ENCODE measurements around the gene PSME4. TPM values are rescaled to one million over a fixed set of nuclear protein-coding genes. Genes with fewer than 3 reads are reported as not detected.
"Not testable (repeated sequence)": the region's sequence is repeated elsewhere in the genome, so short reads cannot be mapped to it uniquely, and the experiment has no call there.

PSME4 gene
- total and polyA plus RNA-seq, 10 of the 15 experiments (the other 5 are each of a cell fraction or from before 2014, with no cell fraction given) = 11.1 to 56.2 (median 32.1) TPM

GRCh38 chr2:53961478-53962216 lies 9.1 kb downstream of the PSME4 start:
- H2AFZ ChIP-seq (ENCODE audit: control insufficient read depth, low read depth, low read length); RAD21 ChIA-PET (ENCODE audit: unreplicated experiment); H3K27me3 ChIP-seq (replicated peaks in 1 of 2; ENCODE audit: control insufficient read depth in 2 of 2, insufficient read depth in 2 of 2, low read length in 1 of 2); H3K9me3 ChIP-seq (replicated peaks; ENCODE audit: control insufficient read depth, insufficient read depth, low read length); H3K4me2 ChIP-seq (ENCODE audit: control insufficient read depth, insufficient read depth); POLR2A ChIA-PET; H4K20me1 ChIP-seq (ENCODE audit: control insufficient read depth, insufficient read depth); FAIRE-seq; DNase-seq (ENCODE audit: low read depth, low spot score); H3K36me3 ChIP-seq (ENCODE audit: control insufficient read depth in 2 of 2, insufficient read depth in 2 of 2, low read length in 1 of 2); H3K27ac ChIP-seq (ENCODE audit: control insufficient read depth, insufficient read depth); H3K9ac ChIP-seq (ENCODE audit: control insufficient read depth, insufficient read depth, low read length); BruUV-seq (replicated peaks); CTCF ChIA-PET; in situ Hi-C loops (cut with MboI): not testable (repeated sequence)
- peaks cover 89% of the 10 kb centered on the region for H3K79me2 ChIP-seq (ENCODE audit: control insufficient read depth, insufficient read depth, low read length)
- H3K4me1 ChIP-seq (ENCODE audit: control insufficient read depth, insufficient read depth, low read length) = peaks cover 26% of the 10 kb centered on the region
- SMC1A ChIA-PET (ENCODE audit: uncharacterized antibody, unreplicated experiment) = interaction anchor here (0.9 kb wide), 1 partner anchor 9 kb away, joined by 3 read pairs; no protein-coding TSS in a partner anchor
- peak overlapping the region; percentile 7; the same call in 1 of the 2 replicates for H3K4me3 ChIP-seq
- WGBS (ENCODE audit: insufficient coverage, insufficient replicate concordance, low lambda C conversion rate, missing lambda C conversion rate) = 95% methylated on average over 10 of the region's 10 CpGs
- 0 out of 3 replicates have a peak, but pooled peaks have one; percentile 6 for ATAC-seq
- peak; percentile 15; the same call in 1 of the 2 replicates for TF ChIP-seq ATF7 (IDR thresholded peaks at IDR 0.05; ENCODE audit: low read depth)
- intact Hi-C loops (cut with micrococcal nuclease; ENCODE audit: unreplicated experiment) = loop anchor here (10.0 kb wide), 1 partner anchor 603 kb away; no protein-coding TSS in a partner anchor

- CTCF ChIA-PET = no interaction called here
- H3K27me3 ChIP-seq (replicated peaks in 1 of 2; ENCODE audit: control insufficient read depth in 2 of 2, insufficient read depth in 2 of 2, low read length in 1 of 2) = no peaks in the 10 kb centered on the region
- BruUV-seq (replicated peaks) = no TSS peak
- H4K20me1 ChIP-seq (ENCODE audit: control insufficient read depth, insufficient read depth) = no peaks in the 10 kb centered on the region; the same call in 1 of the 2 replicates
- no peaks in the 10 kb centered on the region for H3K36me3 ChIP-seq (ENCODE audit: control insufficient read depth in 2 of 2, insufficient read depth in 2 of 2, low read length in 1 of 2)
- in situ Hi-C loops (cut with MboI) (no loop called here), intact Hi-C loops (cut with micrococcal nuclease; ENCODE audit: unreplicated experiment) (loop anchor here (10.0 kb wide), 1 partner anchor 604 kb away; no protein-coding TSS in a partner anchor)
- no peak overlapping the region for H3K9ac ChIP-seq (ENCODE audit: control insufficient read depth, insufficient read depth, low read length)
- FAIRE-seq (no peak), DNase-seq (ENCODE audit: low read depth, low spot score) (no peak), ATAC-seq (no peak)
- no peak overlapping the region for H2AFZ ChIP-seq (ENCODE audit: control insufficient read depth, low read depth, low read length)
- no peak overlapping the region for H3K4me3 ChIP-seq
- H3K4me1 ChIP-seq (ENCODE audit: control insufficient read depth, insufficient read depth, low read length) = peaks cover 26% of the 10 kb centered on the region
- RAD21 ChIA-PET (ENCODE audit: unreplicated experiment) = no interaction called here
- peaks cover 82% of the 10 kb centered on the region for H3K79me2 ChIP-seq (ENCODE audit: control insufficient read depth, insufficient read depth, low read length)
- SMC1A ChIA-PET (ENCODE audit: uncharacterized antibody, unreplicated experiment) = interaction anchor here (0.9 to 1.9 kb wide), 2 partner anchors 9 to 10 kb away, joined by 3 to 8 read pairs; no protein-coding TSS in a partner anchor
- no peak overlapping the region for H3K27ac ChIP-seq (ENCODE audit: control insufficient read depth, insufficient read depth)
- H3K4me2 ChIP-seq (ENCODE audit: control insufficient read depth, insufficient read depth) = no peak overlapping the region
- POLR2A ChIA-PET = no interaction called here
- 59% methylated on average over 4 of the region's 4 CpGs for WGBS (ENCODE audit: insufficient coverage, insufficient replicate concordance, low lambda C conversion rate, missing lambda C conversion rate)
- no peaks in the 10 kb centered on the region for H3K9me3 ChIP-seq (replicated peaks; ENCODE audit: control insufficient read depth, insufficient read depth, low read length)
- TF ChIP-seq HDAC6 (IDR thresholded peaks at IDR 0.05; ENCODE audit: unreplicated experiment) = no peak
- no peak for TF ChIP-seq ZBTB40 (IDR thresholded peaks at IDR 0.05; ENCODE audit: borderline replicate concordance)
- no peak for TF ChIP-seq CREM (IDR thresholded peaks at IDR 0.05; ENCODE audit: low read depth)
- no peak for TF ChIP-seq MEF2A (IDR thresholded peaks at IDR 0.05; ENCODE audit: insufficient read depth, low read depth, low read length)
- no peak for TF ChIP-seq CHD1 (IDR thresholded peaks at IDR 0.05; ENCODE audit: low read depth, low read length)
- no peak for TF ChIP-seq CEBPZ (IDR thresholded peaks at IDR 0.05; ENCODE audit: low read depth, low read length)
- no peak for TF ChIP-seq SP1 (IDR thresholded peaks at IDR 0.05; ENCODE audit: low read depth, low read length)
- TF ChIP-seq SRF (IDR thresholded peaks at IDR 0.05; ENCODE audit: low read depth in 2 of 2, low read length in 2 of 2) = no peak
Observed at GRCh38 chr2:53960476-53960875, 10.3 kb downstream of the PSME4 start.

Measured in GM12878 (cell line).